RCC 7860 (cell line): ENCODE results near the gene NCAN.
"Not testable (repeated sequence)": the region's sequence is repeated elsewhere in the genome, so short reads cannot be mapped to it uniquely, and the experiment has no call there.

ENCODE experiments used
- DNase-seq: peaks from one replicate; pipeline ENCODE4 v3.0.0-alpha.2; 2015; ENCODE audit warnings: low spot score
- FAIRE-seq: peaks from 2 replicates; lab custom pipeline; 2012; peaks lifted over from hg19 to GRCh38; lab: Jason Lieb, UNC

NCAN gene

DNA sequence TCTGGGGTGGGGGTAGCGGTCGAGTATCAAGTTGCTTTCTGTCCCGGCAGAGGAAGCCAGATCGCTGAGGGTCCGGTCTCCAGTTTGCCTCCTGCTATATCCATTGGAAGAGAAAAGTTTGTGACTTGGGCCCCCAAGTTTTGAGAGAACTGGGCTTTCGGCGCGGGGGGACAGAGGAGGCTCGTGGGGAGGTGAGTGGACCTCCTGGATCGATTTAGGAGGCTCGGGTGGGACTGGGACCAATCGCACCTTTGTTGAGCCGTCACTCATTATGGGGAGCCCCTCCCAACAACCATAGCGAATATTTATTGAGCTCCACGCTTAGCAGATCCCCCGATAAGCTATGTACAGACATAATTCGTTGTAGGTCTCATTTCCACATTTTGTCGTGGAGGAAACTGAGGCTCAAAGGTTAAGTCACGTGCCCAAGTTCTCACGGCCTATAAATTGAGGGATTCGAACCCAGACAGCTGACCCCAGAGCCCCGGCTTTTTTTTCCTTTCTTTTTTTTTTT is 18.8 kb upstream of the NCAN start:
- FAIRE-seq (no peak), DNase-seq (no peak)

DNA sequence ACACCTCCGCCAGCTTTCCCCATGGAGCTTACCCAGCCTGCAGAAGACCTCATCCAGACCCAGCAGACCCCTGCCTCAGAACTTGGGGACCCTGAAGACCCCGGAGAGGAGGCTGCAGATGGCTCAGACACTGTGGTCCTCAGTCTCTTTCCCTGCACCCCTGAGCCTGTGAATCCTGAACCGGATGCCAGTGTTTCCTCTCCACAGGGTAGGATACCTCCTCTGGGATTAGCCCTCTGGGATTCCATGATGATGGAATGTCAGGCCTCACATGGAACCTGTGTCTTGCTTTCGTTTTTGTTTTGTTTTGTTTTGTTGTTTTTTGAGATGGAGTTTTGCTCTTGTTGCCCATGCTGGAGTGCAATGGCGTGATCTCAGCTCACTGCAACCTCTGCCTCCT is 17.8 kb upstream of the NCAN start:
- FAIRE-seq = no peak

DNA sequence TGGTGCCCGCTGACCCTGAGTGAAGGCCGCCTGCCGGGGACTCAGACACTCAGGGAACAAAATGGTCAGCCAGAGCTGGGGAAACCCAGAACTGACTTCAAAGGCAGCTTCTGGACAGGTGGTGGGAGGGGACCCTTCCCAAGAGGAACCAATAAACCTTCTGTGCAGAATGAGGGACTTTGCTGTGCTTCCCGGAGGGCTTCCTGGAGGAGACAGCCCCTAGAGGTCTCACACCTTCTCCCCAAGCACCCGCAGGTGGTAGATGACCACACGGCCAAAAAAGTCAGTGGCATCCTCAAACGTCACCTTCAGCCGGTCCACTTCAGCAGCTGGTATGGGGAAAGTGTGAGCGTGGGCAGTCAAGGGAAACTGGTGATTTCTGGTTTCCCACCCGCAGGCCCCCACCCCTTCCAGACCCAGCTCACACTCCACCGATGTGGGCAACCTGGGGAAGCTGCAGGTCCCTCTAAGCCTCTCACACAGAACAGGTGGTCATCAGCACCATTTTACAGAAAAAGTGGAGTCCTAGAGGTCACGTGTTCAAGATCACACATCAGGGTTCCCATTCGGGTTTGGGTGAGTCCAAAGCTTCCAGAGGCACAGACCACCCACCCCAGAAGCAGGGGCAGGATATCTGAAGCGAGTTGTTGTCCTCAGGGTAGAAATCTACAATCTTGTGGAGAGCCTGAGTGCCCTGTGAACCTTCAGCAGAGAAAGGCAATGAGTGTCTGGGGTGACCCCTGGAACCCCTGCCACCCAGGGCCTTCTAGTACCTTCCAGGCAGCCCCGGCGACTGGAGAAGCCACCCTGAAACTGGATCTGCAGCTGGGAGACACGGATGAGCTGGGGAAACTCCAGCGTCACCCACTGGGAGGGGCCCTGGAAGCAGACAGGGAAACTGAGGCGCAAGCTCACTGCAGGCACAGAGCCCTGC is 9.8 kb upstream of the NCAN start:
- FAIRE-seq (no peak), DNase-seq (no peak)

More for the DNA sequence above, 17.8 kb upstream of the NCAN start:
- no peak for DNase-seq

DNA sequence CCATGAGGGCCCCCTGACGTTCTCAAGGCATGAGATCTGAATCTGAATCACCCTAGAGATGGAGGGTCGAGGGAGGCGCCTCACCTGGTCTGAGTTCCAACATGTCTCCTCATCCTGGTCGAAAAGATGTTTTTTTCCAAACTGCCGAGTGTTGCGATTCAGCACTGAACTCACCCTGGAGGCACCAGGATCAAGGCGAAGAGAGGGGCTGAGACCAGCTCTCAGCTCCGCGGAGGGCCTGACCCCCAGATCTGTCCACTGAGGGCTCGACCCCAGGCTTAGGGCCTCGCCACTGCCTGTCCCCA is 9.1 kb upstream of the NCAN start:
- DNase-seq = no peak
- no peak for FAIRE-seq

DNA sequence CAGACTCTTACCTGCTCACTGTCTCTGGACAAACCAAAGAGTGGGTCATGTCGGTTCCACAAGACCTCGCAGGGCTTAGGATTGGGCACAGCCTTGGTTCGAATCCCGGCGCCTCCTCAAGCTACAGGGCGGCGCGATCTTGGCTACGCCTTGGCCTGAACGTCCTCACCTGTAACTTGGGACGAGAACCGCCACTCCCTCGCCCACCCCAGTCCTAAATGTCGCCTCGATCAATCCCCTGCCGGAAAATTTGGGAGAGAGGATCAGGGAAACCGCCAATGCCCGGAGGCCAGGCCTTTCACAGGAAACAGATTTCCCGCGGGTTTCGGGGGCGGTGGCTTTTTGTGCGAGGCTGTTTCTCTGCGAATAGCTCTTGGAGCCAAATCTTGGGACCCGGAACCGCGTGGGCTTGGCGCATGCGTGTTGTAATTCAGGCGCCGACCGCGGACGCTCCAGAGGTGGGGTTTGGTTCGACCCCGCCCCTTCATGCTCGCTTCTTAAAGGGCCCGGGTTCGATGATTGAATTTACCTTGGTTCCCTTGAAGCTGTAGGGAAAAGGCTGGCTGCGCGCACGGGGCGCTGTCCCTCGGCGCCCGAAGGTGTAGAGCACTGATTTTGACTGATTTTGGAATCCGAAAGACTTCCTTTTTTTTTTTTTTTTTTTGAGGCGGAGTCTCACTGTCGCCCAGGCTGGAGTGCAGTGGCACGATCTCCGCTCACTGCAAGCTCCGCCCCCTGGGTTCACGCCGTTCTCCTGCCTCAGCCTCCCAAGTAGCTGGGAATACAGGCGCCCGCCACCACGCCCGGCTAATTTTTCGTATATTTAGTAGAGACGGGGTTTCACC is 8.5 kb upstream of the NCAN start, which contains the start of gene NR2C2AP:
TSS of gene NR2C2AP (minus strand) at position 403 of the 845 bp plus-strand sequence. CDS start at position 49, 354 bp downstream.
- FAIRE-seq (peak; percentile 81), DNase-seq (peak; percentile 80)

DNA sequence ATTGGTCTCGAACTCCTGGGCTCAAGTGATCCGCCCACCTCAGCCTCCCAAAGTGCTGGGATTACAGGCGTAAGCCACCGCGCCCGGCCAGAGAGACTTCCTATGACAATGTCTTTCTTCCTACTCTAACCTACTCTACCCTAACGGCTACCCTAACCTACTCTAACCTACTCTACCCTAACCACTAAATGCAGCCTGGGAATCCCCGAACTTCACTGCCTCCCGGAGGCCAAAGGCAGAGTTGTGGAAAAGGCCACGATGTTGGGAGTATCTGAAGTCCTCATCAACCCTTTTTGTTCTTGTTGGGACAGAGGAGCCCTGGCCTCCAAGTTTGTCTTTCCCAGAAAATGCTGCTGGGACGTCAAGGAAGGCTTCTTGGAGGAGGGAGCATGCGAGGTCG is 7.6 kb upstream of the NCAN start:
- no peak for FAIRE-seq
- no peak for DNase-seq

DNA sequence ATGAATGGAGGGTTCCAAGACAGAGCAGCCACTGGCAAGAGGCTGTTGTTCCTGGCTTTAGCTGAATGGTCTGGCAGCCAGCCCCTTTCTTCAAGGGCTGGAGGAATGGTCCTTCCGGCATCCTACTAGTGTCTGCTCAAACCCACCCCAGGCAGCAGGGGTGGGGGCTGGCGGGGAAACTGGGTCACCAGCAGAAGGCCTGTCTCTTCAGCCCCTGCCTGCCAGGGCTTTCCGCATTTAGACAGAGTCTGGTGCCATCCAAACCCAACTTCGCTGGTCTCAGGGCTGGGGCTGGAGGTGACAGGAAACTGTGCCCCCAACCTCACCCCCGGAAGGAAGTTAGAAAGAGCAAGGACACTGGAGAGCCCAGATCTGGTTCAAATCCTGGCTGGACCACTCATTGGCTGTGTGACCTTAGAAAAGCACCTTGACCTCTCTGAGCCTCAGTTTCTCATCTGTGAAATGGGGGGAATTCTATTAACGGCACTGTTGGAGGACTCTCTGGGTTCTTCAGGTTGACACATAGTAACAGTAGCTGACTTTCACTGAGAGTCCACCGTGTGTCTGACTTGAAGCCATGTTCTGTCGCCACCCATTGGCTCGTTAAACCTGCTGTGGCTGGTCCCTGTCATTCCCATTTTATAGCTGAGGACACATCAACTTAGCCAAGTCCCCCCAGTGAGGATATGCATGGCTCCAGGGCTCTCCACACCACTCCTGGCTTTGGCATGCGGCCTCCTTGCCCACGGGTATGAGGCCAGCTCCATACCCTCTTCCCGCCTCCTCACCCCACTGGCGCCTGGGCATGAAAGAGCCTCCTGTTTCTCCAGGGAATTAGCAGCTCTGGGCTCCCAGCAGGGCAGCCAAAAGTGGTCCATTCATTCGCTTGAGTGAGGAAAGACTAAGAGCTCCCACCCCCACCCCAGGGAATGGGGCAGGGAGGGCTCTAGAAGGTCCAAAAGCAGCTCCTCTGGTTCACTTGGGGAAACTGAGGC is 6.0 kb upstream of the NCAN start:
- no peak for DNase-seq
- FAIRE-seq = no peak

DNA sequence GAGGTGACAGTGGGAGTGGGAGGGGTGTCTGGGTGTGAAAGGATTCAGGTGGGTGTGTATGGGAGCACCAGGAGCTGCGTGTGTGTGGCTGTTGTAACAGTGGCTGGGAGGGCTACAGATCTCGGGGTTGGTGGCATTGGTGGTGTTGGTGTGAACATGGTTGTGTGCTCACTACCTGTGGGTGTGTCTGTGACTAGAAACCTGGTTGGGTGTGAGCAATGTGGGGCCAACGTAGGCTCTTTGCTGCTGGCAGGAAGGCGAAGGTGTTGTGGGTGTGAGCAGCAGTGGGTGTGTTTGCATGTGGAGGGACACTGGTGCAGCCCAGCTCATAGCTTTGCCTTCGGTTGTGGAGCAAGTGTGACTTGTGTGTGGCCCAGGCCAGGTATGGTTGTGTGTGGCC is 4.8 kb upstream of the NCAN start:
- DNase-seq (no peak), FAIRE-seq (no peak)

DNA sequence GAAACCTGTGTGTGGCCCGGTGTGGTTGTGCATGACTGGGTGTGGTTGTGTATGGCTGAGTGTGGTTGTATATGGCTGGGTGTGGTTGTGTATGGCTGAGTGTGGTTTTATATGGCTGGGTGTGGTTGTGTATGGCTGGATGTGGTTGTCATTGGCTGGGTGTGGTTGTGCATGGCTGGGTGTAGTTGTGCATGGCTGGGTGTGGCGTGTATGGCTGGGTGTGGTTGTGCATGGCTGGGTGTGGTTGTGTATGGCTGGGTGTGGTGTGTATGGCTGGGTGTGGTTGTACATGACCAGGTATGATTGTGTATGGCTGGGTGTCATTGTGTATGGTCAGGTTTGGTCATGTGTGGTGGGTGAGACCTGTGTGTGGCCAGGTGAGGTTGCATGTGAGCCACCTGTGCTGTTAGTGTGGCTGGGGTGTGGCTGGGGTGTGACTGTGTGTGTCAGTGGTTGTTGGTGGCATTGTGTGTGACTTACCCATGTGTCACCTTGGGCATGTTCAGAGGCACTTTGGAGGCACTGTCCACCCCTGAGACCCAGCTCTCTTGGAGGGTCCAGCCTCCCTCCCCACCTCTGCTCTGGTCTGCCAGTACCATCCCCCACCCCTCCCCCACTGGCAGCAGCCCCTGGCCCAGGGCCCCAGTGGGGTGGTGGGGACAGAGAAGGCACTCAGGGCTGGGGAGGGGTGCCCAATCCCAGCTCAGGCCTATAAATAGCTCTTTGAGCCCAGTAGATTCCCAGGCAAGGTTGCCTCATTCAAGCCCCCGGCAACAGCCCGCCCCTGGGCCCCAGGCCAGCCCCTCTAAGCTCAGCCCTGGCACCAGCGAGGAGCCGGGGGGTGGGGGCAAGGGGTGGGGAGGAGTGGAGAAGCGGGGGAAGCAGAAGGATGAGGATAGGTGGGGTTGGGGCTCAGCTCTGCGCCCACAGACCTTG is 3.9 kb upstream of the NCAN start:
- no peak for FAIRE-seq

DNA sequence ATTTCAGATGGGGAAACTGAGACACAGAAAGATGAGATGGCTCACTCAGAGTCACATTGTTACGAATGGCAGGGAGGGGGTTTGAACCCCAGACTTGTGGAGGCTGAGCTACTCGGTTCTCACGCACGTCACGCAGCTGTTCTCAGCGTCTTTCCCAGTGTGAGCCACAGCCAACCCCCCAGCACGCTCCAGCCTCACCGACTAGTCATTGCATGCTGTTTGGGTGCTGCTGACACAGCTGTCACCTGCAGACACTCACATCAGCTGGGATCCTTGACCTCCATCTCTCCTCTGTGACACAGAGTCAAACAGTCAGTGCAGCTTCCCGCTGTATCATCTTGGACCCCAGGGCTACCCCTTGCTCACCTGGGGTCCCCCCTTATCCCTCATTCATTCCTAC is 2.4 kb upstream of the NCAN start:
- FAIRE-seq = no peak
- DNase-seq = no peak

More for the DNA sequence above, 3.9 kb upstream of the NCAN start:
- DNase-seq = no peak

DNA sequence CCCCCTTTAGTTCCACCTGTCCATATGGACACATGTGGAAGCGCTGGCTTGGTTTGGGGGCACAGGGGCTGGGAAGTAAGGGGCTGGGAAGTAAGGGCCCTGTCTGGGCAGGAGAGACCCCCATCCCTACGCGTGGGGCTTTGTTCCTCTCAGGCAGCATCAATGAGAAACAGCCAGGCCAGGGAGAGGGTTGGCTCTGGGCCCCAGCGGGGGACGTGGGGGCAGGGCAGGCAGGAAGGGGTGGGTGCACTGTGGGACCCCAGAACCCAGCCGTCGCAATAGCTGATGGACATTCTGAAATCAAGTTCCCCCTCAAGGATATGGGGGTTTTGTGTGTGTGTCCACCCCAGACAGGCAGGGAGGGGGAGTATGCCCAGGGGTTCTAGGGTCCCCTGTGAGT is 1.2 kb downstream of the NCAN start:
- FAIRE-seq = no peak
- DNase-seq = no peak

DNA sequence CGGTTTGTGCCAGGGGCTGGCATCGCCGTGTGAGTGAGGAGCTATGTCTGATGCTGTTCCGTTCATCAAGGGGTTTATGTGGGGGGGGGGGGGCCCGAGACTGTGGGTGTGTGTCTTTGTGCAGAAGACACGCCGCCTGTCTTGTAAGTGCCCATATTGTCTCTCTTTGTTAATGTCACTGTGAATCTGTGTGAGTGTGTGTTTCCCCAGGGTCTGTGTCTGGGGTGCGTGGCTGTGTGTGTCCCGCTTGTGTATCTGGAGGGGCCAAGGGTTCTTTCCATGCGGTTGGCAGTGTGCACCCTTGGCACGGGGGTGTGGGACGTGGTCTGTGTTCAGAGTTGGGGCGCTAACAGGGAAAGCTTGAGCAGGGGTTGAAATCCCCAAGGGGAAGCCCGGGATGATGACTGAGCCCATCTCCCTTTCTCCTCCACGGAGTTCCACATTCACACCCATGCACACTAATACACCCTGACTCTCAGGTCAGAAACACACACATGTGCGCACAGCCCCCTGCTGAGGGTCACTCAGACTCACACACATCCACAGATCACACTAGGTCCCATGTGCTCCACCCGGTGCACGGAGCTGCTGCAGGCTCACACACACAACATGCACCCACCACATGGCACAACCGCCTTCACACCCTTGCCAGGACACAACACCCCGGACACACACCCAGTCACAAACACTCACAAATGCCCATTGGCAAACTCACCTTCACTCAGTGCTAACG is 1.8 kb downstream of the NCAN start:
- DNase-seq = no peak
- FAIRE-seq = no peak

DNA sequence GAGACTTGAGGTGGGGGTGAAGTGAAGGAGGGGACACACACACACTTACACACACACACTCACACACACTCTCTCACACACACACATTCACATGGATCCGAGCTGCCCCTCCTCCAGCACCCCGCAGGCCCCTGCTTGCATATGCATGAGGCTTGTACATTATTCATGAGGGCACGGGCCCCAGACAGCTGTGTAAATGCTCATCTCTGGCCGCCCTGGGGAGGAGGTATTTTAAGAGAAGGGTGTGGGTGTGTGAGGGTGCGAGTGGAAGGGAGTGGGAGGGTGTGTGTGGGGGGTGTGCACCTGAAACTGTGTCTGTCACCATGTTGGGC is 2.4 kb downstream of the NCAN start:
- FAIRE-seq (no peak), DNase-seq (no peak)

DNA sequence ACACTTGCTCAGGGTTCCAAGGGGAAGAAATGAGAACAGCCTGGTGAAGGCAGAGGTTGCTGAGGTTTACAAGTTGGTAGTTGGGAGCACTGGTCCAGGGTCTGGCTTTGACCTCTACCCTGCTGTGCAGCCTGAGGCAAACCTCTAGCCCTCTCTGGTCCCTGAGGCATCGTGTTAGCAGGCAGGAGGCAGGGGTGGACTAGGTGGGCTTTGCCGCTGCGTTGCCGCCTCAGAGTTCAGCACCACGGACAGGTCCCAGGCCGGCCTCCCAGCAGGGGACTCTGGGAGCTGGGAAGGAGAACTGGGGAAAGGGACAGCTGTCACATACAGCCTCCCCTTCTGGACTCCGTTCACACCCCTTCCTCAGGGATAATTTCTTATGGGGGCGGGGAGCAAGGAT is 3.1 kb downstream of the NCAN start:
- DNase-seq = no peak
- FAIRE-seq = no peak

DNA sequence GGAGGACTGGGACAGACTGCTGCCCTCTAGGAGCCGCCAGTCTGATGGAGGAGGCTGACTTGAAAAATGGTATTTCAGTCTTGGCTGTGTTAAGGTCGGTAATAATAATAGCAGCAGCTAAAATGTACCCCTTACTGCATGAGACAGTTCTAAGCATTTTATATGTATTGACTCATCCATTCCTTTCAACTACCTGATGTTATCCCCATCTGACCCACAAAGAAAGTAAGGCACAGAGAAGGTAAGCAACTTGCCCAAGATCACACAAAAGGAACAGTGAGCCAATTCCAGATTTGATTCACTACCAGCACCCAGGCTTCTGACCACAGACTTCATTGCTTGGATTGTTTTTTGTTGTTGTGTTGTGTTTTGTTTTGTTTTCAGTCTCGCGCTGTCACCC is 4.0 kb downstream of the NCAN start:
- DNase-seq (no peak), FAIRE-seq (no peak)

DNA sequence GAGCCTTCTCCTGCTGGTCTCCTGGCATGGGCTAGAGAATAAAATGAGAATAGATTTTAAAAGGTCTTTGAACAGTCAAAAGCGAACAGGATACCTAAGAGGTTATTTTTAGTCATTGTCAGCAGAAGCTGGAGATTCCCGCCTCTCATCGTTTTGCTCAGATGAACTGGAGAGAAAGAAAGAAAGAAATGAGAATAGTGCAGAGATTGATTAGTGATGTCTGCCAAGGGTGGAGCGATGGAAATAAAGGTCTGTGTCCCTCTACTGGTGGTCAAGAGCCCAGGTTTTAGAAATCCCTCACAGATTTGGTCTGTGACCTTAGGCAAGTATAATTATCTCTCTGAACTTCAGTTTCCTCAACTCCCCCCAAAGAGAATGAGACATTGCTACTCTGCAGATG is 5.3 kb downstream of the NCAN start:
- DNase-seq (peak; percentile 11), FAIRE-seq (no peak)

DNA sequence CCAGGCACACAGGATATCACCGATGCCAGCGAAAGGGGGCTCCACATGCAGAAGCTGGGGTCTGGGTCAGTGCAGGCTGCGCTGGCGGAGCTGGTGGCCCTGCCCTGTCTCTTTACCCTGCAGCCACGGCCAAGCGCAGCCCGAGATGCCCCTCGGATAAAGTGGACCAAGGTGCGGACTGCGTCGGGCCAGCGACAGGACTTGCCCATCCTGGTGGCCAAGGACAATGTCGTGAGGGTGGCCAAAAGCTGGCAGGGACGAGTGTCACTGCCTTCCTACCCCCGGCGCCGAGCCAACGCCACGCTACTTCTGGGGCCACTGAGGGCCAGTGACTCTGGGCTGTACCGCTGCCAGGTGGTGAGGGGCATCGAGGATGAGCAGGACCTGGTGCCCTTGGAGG is 7.2 kb downstream of the NCAN start:
- no peak for DNase-seq
- FAIRE-seq = no peak

DNA sequence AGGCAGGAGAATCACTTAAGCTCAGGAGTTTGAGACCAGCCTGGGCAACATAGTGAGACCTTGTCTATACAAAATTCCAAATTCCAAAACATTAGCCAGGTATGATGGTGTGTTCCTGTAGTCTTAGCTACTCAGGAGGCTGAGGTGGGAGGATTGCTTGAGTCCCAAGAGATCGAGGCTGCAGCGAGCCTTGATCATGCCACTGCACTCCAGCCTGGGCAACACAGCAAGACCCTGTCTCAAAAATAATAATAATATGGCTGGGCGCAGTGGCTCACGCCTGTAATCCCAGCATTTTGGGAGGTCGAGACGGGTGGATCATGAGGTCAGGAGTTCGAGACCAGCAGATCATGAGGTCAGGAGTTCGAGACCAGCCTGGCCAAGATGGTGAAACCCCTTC is 9.2 kb downstream of the NCAN start:
- DNase-seq, FAIRE-seq: not testable (repeated sequence)

DNA sequence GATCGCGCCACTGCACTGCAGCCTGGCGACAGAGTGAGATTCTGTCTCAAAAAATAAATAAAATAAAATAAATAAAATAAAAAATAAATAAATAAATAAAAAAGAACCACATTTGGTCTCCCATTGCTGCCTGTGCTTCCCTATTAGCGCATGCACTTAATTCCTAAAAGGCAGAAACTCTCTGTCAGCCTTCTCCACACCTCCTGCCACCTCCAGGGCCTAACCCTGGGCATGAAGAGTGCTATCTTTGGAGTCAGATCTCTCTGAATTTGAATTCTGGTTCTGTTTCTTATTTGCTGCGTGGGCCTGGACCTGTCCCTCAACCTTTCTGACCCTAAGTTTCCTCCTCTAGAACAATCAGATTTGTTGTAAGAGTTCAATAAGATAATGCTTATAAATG is 11.3 kb downstream of the NCAN start:
- FAIRE-seq (no peak), DNase-seq (no peak)
